ENCODE measurements around the gene TUBB.
A peak's percentile ranks its signal among the peaks of the same experiment; 100 is the strongest.
"Not testable (repeated sequence)": the region's sequence is repeated elsewhere in the genome, so short reads cannot be mapped to it uniquely, and the experiment has no call there.

The TUBB gene

GRCh38 chr6:30761791-30762429 is 41.8 kb downstream of the TUBB start:
- DNase-seq (ENCODE audit: low read depth) = no peak

- no peak for DNase-seq (ENCODE audit: low read depth)
Measured at GRCh38 chr6:30763155-30763617, 43.0 kb downstream of the TUBB start.

GRCh38 chr6:30763618-30764489 is 43.7 kb downstream of the TUBB start:
- DNase-seq (ENCODE audit: low read depth) = no peak

- DNase-seq (ENCODE audit: low read depth) = not testable (repeated sequence)
Measured at GRCh38 chr6:30764490-30765043, 44.4 kb downstream of the TUBB start.

GRCh38 chr6:30765495-30765894 is 45.3 kb downstream of the TUBB start:
- not testable (repeated sequence) for DNase-seq (ENCODE audit: low read depth)

- no peak for DNase-seq (ENCODE audit: low read depth)
Measured at GRCh38 chr6:30766461-30767157, 46.5 kb downstream of the TUBB start.

GRCh38 chr6:30767158-30767943 is 47.2 kb downstream of the TUBB start:
- no peak for DNase-seq (ENCODE audit: low read depth)

- DNase-seq (ENCODE audit: low read depth) = no peak
Measured at GRCh38 chr6:30767944-30768301, 47.8 kb downstream of the TUBB start.

- no peak for DNase-seq (ENCODE audit: low read depth)
Measured at GRCh38 chr6:30768634-30769087, 48.5 kb downstream of the TUBB start.

GRCh38 chr6:30769088-30769852 is 49.1 kb downstream of the TUBB start:
- peak; percentile 75 for DNase-seq (ENCODE audit: low read depth)

- no peak for DNase-seq (ENCODE audit: low read depth)
Measured at GRCh38 chr6:30769853-30770524, 49.8 kb downstream of the TUBB start.

- DNase-seq (ENCODE audit: low read depth) = no peak
Measured at GRCh38 chr6:30770592-30770991, 50.4 kb downstream of the TUBB start.

- DNase-seq (ENCODE audit: low read depth) = no peak
Measured at GRCh38 chr6:30774701-30775100, 54.5 kb downstream of the TUBB start.

All from fibroblast of the conjunctiva (primary cell).